Right hindlimb (tissue), 1 donor: ENCODE data around the gene DGCR6L.
"Not testable (repeated sequence)": the region's sequence is repeated elsewhere in the genome, so short reads cannot be mapped to it uniquely, and the experiment has no call there.

Experiments used
- DNase-seq: peaks from one replicate; pipeline ENCODE4 v3.0.0-alpha.2; 2018

DGCR6L gene

GRCh38 chr22:20290045-20290392 is 29.8 kb downstream of the DGCR6L start:
- DNase-seq, result no peak

DNA sequence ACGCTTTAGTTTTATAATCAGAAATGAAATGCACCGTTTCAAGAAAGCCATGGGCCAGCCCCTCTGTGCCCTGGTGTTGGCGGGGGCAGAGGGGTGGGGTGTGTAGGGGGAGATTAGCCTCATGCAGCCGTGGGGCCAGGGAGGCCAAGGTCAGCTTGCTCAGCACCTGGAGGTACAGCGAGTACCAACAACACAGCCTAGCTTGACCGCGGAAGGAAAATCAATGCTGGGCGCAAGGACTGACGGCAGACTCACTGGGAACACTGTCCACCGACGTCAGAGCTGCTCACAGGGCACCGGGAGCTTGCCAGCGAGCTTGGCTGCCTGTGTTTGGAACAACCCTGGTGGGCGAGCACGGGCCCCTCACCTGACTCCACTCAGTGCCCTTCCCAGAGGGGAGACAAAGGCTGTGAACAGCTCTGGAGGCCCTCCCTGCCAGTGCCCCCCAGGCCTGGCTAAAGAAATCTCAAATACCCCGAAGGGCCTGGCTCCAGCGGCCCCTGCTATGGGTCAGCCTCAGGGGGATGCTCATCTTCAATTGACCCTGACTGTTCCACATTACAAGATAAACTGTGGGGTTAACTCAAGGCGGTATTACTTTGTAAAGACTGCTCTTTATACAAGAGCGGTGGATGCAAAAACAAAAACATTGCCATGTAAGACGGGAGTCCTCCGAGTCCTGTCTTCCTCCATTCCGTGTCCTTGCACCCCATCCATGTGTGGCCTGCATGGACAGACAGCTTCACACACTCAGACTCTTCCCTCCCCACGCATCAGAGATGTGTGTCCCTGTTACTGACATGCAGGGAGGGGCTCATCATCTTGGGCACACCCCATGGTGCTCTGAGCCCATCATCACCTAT is 30.4 kb downstream of the DGCR6L start:
- not testable (repeated sequence) for DNase-seq

GRCh38 chr22:20286784-20287423 is 33.0 kb downstream of the DGCR6L start:
- DNase-seq, result not testable (repeated sequence)

DNA sequence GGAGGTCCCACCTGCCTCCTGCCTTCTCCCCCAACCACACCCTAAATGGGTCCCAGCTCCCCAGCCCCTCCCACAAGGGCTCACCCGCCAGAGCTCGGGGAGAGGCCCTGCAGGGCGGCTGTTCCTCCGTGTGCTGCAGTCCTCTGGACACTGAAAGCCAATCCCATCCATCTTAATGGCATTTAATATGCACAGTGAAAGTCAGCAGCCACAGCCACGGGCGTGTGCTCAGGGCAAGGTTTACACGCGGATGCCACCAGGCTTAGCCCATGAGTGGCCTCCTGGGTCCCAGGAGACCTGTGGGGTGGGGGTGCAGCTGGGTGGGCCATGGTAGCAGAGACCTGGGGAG is 33.6 kb downstream of the DGCR6L start:
- not testable (repeated sequence) for DNase-seq

GRCh38 chr22:20285473-20286311 is 34.2 kb downstream of the DGCR6L start:
- peak; percentile 82 for DNase-seq

DNA sequence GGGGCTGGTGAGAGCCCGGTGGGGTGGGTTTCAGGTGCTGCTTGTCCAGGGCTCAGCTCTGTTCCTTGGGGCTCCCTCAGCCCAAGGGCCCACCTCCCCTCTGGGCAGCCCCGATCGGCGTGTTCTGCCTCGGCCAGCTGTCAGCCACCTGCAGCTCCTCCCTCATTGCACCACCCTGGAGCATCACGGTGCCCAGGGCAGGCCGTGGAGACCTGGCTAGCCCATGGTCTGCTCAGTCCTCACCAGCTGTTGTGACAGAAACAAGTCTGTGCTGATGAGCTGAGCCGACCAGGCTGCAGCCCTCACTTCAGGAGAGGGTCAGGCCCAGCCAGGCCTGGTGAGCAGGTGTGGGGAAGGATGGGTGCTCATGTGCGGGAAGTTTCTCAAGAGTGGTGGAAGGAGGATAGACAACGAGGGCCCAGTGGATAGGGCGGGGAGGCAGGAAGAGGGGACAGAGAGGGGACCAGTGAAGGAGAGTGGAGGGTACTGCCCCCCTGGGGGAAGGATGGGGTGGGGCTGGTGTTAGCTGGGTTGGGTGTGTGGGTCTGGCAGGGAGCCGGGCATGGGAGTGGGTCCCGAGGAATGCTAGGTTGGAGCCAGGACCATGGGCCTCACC is 35.3 kb downstream of the DGCR6L start:
- no peak for DNase-seq

DNA sequence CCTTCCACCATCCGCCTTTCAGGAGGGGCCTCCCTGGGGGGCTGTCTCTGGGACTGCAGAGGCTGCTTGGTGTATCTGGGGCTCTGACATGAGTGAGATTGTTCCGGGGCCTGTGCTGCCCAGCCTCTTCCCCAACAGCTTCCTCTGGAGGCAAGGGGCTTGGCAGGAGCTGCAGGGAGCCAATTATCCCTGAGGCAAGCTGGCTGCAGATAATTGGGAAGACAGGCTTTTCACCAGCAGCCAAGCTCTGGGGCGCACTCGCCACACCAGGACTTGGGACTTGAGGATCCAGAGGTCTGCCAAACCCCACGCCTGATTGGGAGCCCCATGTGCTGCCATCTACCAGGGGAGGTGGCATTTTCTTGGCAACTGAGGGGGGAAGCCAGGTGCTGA is 36.2 kb downstream of the DGCR6L start:
- no peak for DNase-seq

- DNase-seq, result no peak
Measured at GRCh38 chr22:20282901-20283673, 36.8 kb downstream of the DGCR6L start.

DNA sequence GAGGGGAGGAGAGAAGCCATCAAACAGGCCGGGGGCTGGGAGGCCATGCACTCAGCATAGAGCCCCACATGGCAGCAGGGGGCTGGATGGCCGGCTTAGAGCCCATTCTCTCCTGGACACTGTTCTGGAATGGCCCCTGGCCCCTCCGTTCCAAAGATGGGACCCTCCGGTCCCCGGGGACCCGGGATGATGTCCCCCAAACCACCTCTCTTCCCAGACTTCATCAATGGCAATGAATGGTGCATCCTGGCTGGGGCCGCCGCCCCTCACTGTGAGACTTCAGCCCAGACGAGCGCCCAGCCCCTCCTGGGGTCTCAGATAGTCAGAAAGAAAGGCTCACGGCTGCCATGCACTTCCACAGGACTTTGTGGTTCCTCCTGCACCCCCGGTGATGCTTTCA is 38.0 kb downstream of the DGCR6L start:
- no peak for DNase-seq

DNA sequence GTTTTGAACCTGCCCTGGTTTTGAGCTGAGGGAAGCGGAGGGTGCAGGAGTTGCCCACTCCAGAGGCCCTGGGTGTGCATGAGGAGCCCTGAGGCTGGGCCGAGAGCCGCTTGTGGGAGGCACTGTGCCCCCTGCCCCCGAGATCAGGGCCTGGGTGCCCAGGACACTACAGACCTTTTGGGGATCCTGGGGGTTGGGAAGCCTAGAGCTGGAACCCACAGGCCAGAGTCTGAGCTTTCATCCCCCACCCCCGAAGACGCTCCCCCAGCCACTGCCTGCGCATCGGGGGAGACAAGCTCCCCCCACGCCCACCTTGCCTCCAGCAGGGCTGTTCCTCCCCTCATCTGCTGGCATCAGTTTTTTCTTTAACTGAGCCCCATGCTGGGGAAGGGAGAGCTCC is 38.4 kb downstream of the DGCR6L start:
- DNase-seq, result not testable (repeated sequence)

DNA sequence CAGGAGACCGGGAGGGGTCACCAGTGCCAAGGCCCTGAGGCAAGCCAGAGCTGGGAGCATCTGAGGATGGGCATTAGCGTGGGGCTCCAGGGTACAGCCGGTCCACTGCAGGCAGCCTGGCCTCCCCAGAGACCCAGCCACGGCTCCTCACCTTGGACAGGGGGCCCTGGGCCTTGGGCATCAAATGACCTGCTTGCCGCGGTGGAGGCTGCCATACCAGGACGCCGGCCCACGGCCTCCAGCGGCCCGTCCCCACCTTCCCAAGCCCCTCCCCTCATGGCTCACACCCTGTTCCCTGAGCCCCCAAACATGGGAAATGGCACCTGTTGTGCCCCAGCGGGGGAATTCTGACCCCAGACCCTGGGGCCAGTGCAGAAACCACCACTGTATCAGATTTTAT is 39.0 kb downstream of the DGCR6L start:
- no peak for DNase-seq

GRCh38 chr22:20280163-20280562 is 39.7 kb downstream of the DGCR6L start:
- DNase-seq, result not testable (repeated sequence)

GRCh38 chr22:20279662-20280134 is 40.2 kb downstream of the DGCR6L start:
- no peak for DNase-seq

GRCh38 chr22:20278726-20279490 is 41.0 kb downstream of the DGCR6L start:
- DNase-seq, result not testable (repeated sequence)

GRCh38 chr22:20277936-20278635 is 41.8 kb downstream of the DGCR6L start:
- DNase-seq, result not testable (repeated sequence)

DNA sequence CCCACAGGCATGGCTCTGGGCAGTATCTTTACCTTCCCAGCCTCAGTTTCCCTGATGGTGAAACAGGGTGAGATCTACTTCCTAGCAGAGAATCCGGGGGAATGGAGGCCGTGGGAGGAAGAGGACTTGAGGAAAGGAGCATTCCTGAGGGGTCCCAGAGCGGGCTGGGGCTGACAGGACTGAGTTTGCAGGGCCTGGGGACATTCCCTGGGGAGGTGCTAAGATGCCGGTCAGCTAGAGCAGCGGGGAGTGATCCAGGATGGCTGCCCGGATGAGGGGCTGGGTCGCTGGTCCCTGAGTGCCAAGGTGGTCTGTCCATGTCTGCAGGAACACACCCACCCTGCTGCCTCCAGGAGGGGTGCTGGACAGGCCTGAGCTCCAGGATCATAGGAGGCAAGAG is 43.4 kb downstream of the DGCR6L start:
- no peak for DNase-seq

GRCh38 chr22:20275836-20276235 is 44.0 kb downstream of the DGCR6L start:
- DNase-seq, result no peak

- DNase-seq, result not testable (repeated sequence)
Measured at GRCh38 chr22:20275325-20275724, 44.5 kb downstream of the DGCR6L start.

- DNase-seq, result not testable (repeated sequence)
Measured at GRCh38 chr22:20274374-20274773, 45.5 kb downstream of the DGCR6L start.

GRCh38 chr22:20273758-20274181 is 46.1 kb downstream of the DGCR6L start:
- peak; percentile 56 for DNase-seq

GRCh38 chr22:20272700-20273099 is 47.2 kb downstream of the DGCR6L start:
- no peak for DNase-seq
